ENCODE data around the gene NOL3. TPM values are rescaled to one million over a fixed set of nuclear protein-coding genes. Genes with fewer than 3 reads are reported as not detected.

NOL3 gene
- total RNA-seq = 27.7 and 30.3 TPM in 2 replicates

GRCh38 chr16:67170168-67170948, at the start of gene NOL3:
TSS of gene NOL3 (plus strand) at chr16:67170538.

GRCh38 chr16:67150833-67151396, 19.4 kb upstream of the NOL3 start, which contains the start of gene B3GNT9:
TSS of gene B3GNT9 (minus strand) at chr16:67150998. CDS start at chr16:67150485, 513 bp downstream.

GRCh38 chr16:67164599-67165061, 5.7 kb upstream of the NOL3 start, which contains the start of gene HSF4:
TSS of gene HSF4 (plus strand) at chr16:67164745. CDS start at chr16:67164812, 67 bp downstream.

GRCh38 chr16:67183627-67184452, 13.5 kb downstream of the NOL3 start, which contains the start of gene MATCAP1:
TSS of gene MATCAP1 (minus strand) at chr16:67183963. CDS start at chr16:67180610, 3,353 bp downstream.

GRCh38 chr16:67190041-67190440, 19.7 kb downstream of the NOL3 start, which contains the start of gene EXOC3L1:
TSS of gene EXOC3L1 (minus strand) at chr16:67190136. CDS start at chr16:67189676, 460 bp downstream.

DNA sequence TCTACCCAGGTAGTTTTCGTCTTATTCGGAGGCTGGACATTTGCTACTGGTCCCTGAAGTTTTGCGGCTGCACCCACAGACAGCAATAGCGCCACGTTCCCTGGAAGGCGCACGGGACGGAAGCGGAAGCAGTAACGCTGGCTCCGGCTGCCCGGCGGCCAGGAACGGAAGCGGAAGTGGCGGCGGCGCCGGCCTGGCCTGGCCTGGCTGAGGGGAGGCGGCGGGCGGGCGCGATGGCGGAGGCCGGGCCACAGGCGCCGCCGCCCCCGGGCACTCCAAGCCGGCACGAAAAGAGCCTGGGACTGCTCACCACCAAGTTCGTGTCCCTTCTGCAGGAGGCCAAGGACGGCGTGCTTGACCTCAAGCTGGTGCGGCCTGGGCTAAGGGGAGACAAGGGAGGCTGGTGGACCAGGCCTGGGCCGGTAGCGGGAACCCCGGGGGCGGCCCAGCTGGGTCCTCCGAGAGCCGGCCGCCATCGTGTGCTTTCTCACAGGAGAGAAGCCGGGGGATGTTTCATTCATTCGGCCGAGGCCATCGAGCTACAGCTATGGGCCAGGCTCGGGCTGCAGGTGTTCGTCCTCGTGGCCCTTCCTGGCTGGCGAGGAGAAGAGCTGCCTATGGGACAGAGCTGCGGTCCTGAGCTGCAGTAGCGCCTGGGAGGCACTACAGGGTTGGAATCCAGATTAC, 21.8 kb downstream of the NOL3 start, which contains the start of gene E2F4:
E2F4 (plus strand) TSS at position 161 of the 687 bp plus-strand sequence; CDS start at position 234, 73 bp downstream.

DNA sequence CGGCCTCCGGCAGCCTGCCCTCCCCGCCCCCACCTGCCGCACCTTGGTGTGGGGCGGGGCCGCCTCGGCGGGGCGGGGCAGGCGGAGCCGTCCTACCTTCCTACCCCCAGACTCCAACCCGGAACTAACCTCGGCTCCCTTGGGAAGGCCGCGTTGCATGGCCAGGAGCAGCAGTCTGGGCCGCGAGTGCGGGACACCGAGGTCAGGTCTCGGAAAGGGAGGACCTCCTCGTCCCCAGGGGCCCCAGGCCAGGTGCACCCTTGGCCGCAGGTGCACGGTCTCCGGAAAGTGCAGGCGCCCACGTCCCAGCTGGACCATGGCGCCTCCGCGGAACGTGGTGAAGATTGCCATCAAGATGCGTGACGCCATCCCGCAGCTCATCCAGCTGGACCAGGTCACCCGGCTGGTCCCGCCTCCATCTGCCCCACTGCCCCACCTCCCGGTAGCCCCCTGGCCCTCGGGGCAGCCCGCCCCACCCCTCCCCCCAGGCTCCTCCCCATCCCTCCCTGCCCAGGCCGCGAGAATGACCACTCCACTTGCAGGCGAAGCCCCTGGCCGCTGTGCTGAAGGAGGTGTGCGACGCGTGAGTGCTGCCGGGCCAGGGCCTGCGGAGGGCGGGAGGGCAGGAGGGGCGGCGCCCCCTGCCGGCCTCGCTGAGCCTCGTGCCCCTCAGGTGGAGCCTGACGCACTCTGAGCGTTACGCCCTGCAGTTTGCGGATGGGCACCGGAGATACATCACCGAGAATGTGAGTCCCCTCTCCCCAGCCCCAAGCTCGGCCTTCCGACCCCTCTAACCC, 28.9 kb downstream of the NOL3 start, which contains the start of gene ELMO3:
ELMO3 (plus strand) TSS at position 121 of the 797 bp plus-strand sequence; CDS start at position 317, 196 bp downstream.

Other genes starting within 250 kb of the NOL3 start
- gene RRAD, start 245.0 kb upstream of the NOL3 start, total RNA-seq = 23.1 and 59.2 TPM in 2 replicates
- gene CIAO2B, start 236.1 kb upstream of the NOL3 start, total RNA-seq = 136 and 158 TPM in 2 replicates
- gene CES2, start 235.0 kb upstream of the NOL3 start, total RNA-seq = 17.1 and 54.3 TPM in 2 replicates
- under 0.01 and 0.38 TPM in 2 replicates for gene CES3, start 209.3 kb upstream of the NOL3 start, total RNA-seq
- 0.98 and 2.4 TPM in 2 replicates for gene CES4A, start 181.9 kb upstream of the NOL3 start, total RNA-seq
- 27.5 and 70.4 TPM in 2 replicates for gene CBFB, start 141.4 kb upstream of the NOL3 start, total RNA-seq
- gene PHAF1, start 60.6 kb upstream of the NOL3 start, total RNA-seq = 12.4 and 17.3 TPM in 2 replicates
- 5.7 and 13.3 TPM in 2 replicates for gene B3GNT9, start 19.5 kb upstream of the NOL3 start, total RNA-seq
- gene TRADD, start 10.6 kb upstream of the NOL3 start, total RNA-seq = 14.7 and 21.8 TPM in 2 replicates
- 5.7 and 18.8 TPM in 2 replicates for gene FBXL8, start 10.6 kb upstream of the NOL3 start, total RNA-seq
- 0.65 and 10.3 TPM in 2 replicates for gene HSF4, start 5.8 kb upstream of the NOL3 start, total RNA-seq
- gene MATCAP1, start 13.4 kb downstream of the NOL3 start, total RNA-seq = 6.2 and 16.0 TPM in 2 replicates
- gene EXOC3L1, start 19.6 kb downstream of the NOL3 start, total RNA-seq = 0.13 TPM in 1 of 2 replicates, not detected in the other
- gene E2F4, start 21.6 kb downstream of the NOL3 start, total RNA-seq = 75.2 and 102 TPM in 2 replicates
- gene ELMO3, start 28.6 kb downstream of the NOL3 start, total RNA-seq = 0.49 and 2.3 TPM in 2 replicates
- gene TMEM208, start 56.6 kb downstream of the NOL3 start, total RNA-seq = 44.3 and 45.6 TPM in 2 replicates
- gene FHOD1, start 76.9 kb downstream of the NOL3 start, total RNA-seq = 22.2 and 29.8 TPM in 2 replicates
- gene SLC9A5, start 78.4 kb downstream of the NOL3 start, total RNA-seq = 0.33 and 0.51 TPM in 2 replicates
- gene PLEKHG4, start 109.0 kb downstream of the NOL3 start, total RNA-seq = 8.8 and 16.4 TPM in 2 replicates
- 0.16 and 0.38 TPM in 2 replicates for gene KCTD19, start 156.2 kb downstream of the NOL3 start, total RNA-seq
- 0.16 TPM in 1 of 2 replicates, not detected in the other for gene LRRC36, start 156.3 kb downstream of the NOL3 start, total RNA-seq
- 2.0 and 2.9 TPM in 2 replicates for gene TPPP3, start 223.0 kb downstream of the NOL3 start, total RNA-seq
- gene ZDHHC1, start 245.9 kb downstream of the NOL3 start, total RNA-seq = 3.6 and 9.6 TPM in 2 replicates

Measured in mesangial cell (primary cell).